SHP77 treated with DMSO at 0.1 percent for 48 hours (cell line): ENCODE data around the gene UNCX.
"Not testable (repeated sequence)": the region's sequence is repeated elsewhere in the genome, so short reads cannot be mapped to it uniquely, and the experiment has no call there.

Experiments used
- DNase-seq: peaks from one replicate; lab custom pipeline; 2025; lab: John Stamatoyannopoulos, UW

The UNCX gene

GRCh38 chr7:1232623-1233332, at the start of gene UNCX:
UNCX (plus strand) TSS chr7:1232872; CDS start chr7:1233018, 146 bp downstream.
- no peak for DNase-seq

- DNase-seq, result no peak
Measured at GRCh38 chr7:1187127-1187526, 45.5 kb upstream of the UNCX start.

- DNase-seq, result no peak
Measured at GRCh38 chr7:1188720-1189294, 43.9 kb upstream of the UNCX start.

- DNase-seq, result no peak
Measured at GRCh38 chr7:1189986-1190772, 42.5 kb upstream of the UNCX start.

GRCh38 chr7:1192171-1192676, 40.4 kb upstream of the UNCX start:
- DNase-seq, result no peak

- DNase-seq, result no peak
Measured at GRCh38 chr7:1193593-1194424, 38.9 kb upstream of the UNCX start.

- not testable (repeated sequence) for DNase-seq
Measured at GRCh38 chr7:1196441-1196840, 36.2 kb upstream of the UNCX start.

GRCh38 chr7:1196950-1197349, 35.7 kb upstream of the UNCX start:
- no peak for DNase-seq

- DNase-seq, result no peak
Measured at GRCh38 chr7:1197997-1198625, 34.6 kb upstream of the UNCX start.

GRCh38 chr7:1200045-1200444, 32.6 kb upstream of the UNCX start:
- DNase-seq, result no peak

GRCh38 chr7:1201916-1202315, 30.8 kb upstream of the UNCX start:
- DNase-seq, result no peak

- not testable (repeated sequence) for DNase-seq
Measured at GRCh38 chr7:1202914-1203313, 29.8 kb upstream of the UNCX start.

GRCh38 chr7:1204460-1205140, 28.1 kb upstream of the UNCX start:
- DNase-seq, result no peak

- DNase-seq, result not testable (repeated sequence)
Measured at GRCh38 chr7:1205742-1206141, 26.9 kb upstream of the UNCX start.

- no peak for DNase-seq
Measured at GRCh38 chr7:1209097-1209496, 23.6 kb upstream of the UNCX start.

GRCh38 chr7:1210321-1210978, 22.2 kb upstream of the UNCX start:
- peak; percentile 49 for DNase-seq

GRCh38 chr7:1210979-1211608, 21.6 kb upstream of the UNCX start:
- DNase-seq, result no peak

- no peak for DNase-seq
Measured at GRCh38 chr7:1211611-1212010, 21.1 kb upstream of the UNCX start.

GRCh38 chr7:1212025-1212424, 20.6 kb upstream of the UNCX start:
- DNase-seq, result not testable (repeated sequence)

- DNase-seq, result no peak
Measured at GRCh38 chr7:1214516-1214915, 18.2 kb upstream of the UNCX start.
